ENCODE measurements around the gene SPOCK2.

GRCh38 chr10:72050873-72051272, 37.5 kb downstream of the SPOCK2 start:
- TF ChIP-seq, protein P1, sequence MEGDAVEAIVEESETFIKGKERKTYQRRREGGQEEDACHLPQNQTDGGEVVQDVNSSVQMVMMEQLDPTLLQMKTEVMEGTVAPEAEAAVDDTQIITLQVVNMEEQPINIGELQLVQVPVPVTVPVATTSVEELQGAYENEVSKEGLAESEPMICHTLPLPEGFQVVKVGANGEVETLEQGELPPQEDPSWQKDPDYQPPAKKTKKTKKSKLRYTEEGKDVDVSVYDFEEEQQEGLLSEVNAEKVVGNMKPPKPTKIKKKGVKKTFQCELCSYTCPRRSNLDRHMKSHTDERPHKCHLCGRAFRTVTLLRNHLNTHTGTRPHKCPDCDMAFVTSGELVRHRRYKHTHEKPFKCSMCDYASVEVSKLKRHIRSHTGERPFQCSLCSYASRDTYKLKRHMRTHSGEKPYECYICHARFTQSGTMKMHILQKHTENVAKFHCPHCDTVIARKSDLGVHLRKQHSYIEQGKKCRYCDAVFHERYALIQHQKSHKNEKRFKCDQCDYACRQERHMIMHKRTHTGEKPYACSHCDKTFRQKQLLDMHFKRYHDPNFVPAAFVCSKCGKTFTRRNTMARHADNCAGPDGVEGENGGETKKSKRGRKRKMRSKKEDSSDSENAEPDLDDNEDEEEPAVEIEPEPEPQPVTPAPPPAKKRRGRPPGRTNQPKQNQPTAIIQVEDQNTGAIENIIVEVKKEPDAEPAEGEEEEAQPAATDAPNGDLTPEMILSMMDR (conservative IDR thresholded peaks at IDR 0.05 in 1 of 2, IDR thresholded peaks at IDR 0.05 in 1 of 2; ENCODE audit: low read depth in 1 of 2, low read length in 2 of 2): no peak
- no peak for TF ChIP-seq EZH2 (IDR thresholded peaks at IDR 0.05; ENCODE audit: low read length, missing control alignments)

Data from fibroblast of lung (primary cell).